Osteoblast (primary cell): ENCODE results near the gene TAT. TPM values are rescaled to one million over a fixed set of nuclear protein-coding genes. Genes with fewer than 3 reads are reported as not detected.

Experiments used
- DNase-seq: peaks from one replicate; pipeline ENCODE4 v3.0.0; 2011; ENCODE audit warnings: low spot score, mixed read lengths; ENCODE audit not compliant: insufficient read length; ENCODE audit errors: missing footprints
- H2AFZ ChIP-seq: 2 replicates; pipeline ENCODE4 v1.6.0; 2011; ENCODE audit warnings: mild to moderate bottlenecking, low read length
- H3K27ac ChIP-seq: 2 replicates; pipeline ENCODE4 v1.5.1; 2011; ENCODE audit warnings: mild to moderate bottlenecking, low read depth, low read length, moderate library complexity
- H3K27me3 ChIP-seq: 2 replicates; pipeline ENCODE4 v1.6.0; 2012; ENCODE audit warnings: mild to moderate bottlenecking, control low read depth, inconsistent platforms, low read length, moderate library complexity; ENCODE audit not compliant: insufficient read depth
- H3K36me3 ChIP-seq: 2 replicates; pipeline ENCODE4 v1.5.1; 2011; ENCODE audit warnings: mild to moderate bottlenecking, low read length, control low read depth, moderate library complexity; ENCODE audit not compliant: insufficient read depth
- H3K4me1 ChIP-seq: 2 replicates; pipeline ENCODE4 v1.5.1; 2011; ENCODE audit warnings: mild to moderate bottlenecking, low read length, control low read depth, moderate library complexity; ENCODE audit not compliant: insufficient read depth
- H3K4me2 ChIP-seq: 2 replicates; pipeline ENCODE4 v1.6.0; 2011; ENCODE audit warnings: mild to moderate bottlenecking, low read length; ENCODE audit not compliant: insufficient read depth
- H3K4me3 ChIP-seq: fragments of 200-600 bp; sonication (generic); 3 replicates; pipeline ENCODE4 v1.5.1; 2012; ENCODE audit warnings: mild to moderate bottlenecking, low read length, inconsistent platforms; ENCODE audit not compliant: insufficient read depth
- H3K79me2 ChIP-seq: 2 replicates; pipeline ENCODE4 v1.6.0; 2012; ENCODE audit warnings: mild to moderate bottlenecking, low read length, control low read depth, inconsistent platforms; ENCODE audit not compliant: insufficient read depth
- H3K9me3 ChIP-seq: 2 replicates; pipeline ENCODE4 v1.5.1; 2011; ENCODE audit warnings: low read depth, low read length, control low read depth
- H4K20me1 ChIP-seq: 2 replicates; pipeline ENCODE4 v1.6.0; 2012; ENCODE audit warnings: mild to moderate bottlenecking, low read length, control low read depth; ENCODE audit not compliant: insufficient read depth
- total RNA-seq: library from RNA; depleted of rRNA; stranded (reverse); fragments of >200 nt; gene quantifications from 2 replicates; pipeline ENCODE4 v1.2.3, GENCODE V29; 2012
- TF ChIP-seq, protein P1 (sequence below): IDR thresholded peaks from 2 replicates; pipeline ENCODE4 v1.5.1; 2011; ENCODE audit warnings: mild to moderate bottlenecking, low read depth, low read length, moderate library complexity; ENCODE audit errors: extremely low read depth

TAT gene
- total RNA-seq, 1 donor: under 0.01 TPM

DNA sequence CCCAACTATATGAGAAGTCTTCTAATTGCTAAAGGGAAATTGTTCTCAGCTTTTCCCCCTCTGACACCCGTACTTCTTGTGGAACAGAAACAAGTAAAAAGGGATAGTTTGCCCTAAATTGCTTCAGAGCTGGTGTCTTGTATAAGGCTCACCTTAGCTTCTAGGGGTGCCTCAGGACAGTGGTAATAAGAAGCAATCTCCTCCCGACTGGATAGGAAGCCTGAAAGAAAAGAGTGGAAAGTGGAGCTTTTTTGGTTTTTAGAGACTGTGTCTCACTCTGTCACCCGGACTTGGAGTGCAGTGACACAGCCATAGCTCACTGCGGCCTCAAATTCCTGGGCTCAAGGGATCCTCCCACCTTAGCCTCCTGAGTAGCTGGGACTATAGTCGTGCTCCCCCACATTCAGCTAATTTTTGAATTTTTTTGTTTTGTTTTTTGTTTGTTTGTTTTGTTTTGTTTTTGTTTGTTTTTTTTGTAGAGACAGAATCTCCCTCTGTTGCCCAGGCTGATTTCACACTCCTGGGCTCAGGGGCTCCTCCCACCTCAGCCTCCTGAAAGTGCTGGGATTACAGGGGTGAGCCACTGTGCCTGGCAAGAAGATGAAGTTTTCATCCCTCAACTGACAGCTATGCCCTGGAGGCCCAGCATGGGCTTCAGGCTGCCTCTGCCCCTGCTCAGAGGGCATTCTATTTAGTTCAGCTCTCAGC is 3.4 kb downstream of the TAT start:
- H3K4me2 ChIP-seq: no peak overlapping the region
- H3K4me1 ChIP-seq: no peaks in the 10 kb centered on the region
- no peaks in the 10 kb centered on the region for H3K9me3 ChIP-seq
- DNase-seq: no peak
- no peak overlapping the region for H3K27ac ChIP-seq
- no peak overlapping the region for H3K4me3 ChIP-seq
- TF ChIP-seq, protein P1, sequence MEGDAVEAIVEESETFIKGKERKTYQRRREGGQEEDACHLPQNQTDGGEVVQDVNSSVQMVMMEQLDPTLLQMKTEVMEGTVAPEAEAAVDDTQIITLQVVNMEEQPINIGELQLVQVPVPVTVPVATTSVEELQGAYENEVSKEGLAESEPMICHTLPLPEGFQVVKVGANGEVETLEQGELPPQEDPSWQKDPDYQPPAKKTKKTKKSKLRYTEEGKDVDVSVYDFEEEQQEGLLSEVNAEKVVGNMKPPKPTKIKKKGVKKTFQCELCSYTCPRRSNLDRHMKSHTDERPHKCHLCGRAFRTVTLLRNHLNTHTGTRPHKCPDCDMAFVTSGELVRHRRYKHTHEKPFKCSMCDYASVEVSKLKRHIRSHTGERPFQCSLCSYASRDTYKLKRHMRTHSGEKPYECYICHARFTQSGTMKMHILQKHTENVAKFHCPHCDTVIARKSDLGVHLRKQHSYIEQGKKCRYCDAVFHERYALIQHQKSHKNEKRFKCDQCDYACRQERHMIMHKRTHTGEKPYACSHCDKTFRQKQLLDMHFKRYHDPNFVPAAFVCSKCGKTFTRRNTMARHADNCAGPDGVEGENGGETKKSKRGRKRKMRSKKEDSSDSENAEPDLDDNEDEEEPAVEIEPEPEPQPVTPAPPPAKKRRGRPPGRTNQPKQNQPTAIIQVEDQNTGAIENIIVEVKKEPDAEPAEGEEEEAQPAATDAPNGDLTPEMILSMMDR: no peak
- no peaks in the 10 kb centered on the region for H4K20me1 ChIP-seq
- H3K79me2 ChIP-seq: no peaks in the 10 kb centered on the region
- H2AFZ ChIP-seq: no peak overlapping the region
- H3K27me3 ChIP-seq: peaks cover 15% of the 10 kb centered on the region
- H3K36me3 ChIP-seq: no peaks in the 10 kb centered on the region

DNA sequence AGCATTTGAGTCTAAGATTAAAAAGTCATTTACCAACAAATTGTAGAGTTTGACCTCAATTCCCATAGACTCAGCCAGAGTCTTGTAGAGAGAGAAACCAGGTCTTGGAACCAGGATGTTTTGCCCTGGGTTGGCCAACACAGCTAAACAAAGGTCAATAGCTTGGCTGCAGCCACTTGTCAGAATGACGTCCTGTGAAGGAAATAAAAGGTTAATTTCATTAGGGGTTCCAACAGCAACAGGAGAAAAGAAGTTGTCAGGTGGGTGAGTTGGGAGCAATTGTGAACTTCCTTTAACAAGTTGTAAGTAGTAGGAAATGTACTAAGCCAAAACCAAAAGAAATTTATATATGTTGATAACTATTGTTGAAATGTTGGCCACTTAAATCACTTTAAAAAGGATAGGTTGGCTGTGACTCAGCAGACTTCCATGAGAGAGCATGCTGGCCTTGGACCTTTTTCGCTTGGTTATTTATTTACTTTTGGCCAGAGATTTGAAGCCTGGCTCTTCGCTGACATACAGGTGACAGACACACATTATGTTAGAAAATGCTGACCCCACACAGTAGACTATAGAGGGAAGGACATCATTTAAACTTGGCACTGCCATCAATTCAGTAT is 4.3 kb downstream of the TAT start:
- Histone ChIP-seq H2AFZ (no peak overlapping the region), H3K27me3 (peaks cover 15% of the 10 kb centered on the region), H3K36me3 (no peaks in the 10 kb centered on the region), H3K4me1 (no peaks in the 10 kb centered on the region), H3K27ac (no peak overlapping the region), H3K4me2 (no peak overlapping the region), H3K79me2 (no peaks in the 10 kb centered on the region), H4K20me1 (no peaks in the 10 kb centered on the region), H3K4me3 (no peak overlapping the region), H3K9me3 (no peaks in the 10 kb centered on the region)
- TF ChIP-seq, protein P1: no peak
- no peak for DNase-seq

DNA sequence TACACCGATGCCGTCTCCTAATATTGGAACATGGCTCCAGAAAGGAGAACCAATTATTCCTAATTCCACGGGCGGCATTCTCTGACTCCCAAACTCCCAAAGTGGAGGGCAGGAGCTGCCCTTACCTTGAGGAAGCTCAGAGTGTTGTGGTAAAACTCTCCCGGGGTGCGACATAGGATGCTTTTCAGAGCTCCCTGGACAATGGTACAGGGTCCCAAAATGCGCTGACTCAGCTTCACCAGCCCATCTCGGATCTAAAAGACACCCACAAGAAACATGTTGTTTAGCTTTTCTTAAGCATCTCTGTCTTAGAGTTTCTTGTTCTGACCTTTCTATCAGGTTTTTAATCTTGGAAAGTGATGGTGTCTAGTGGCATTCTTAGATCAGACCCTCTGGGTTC is 6.7 kb downstream of the TAT start:
- H3K9me3 ChIP-seq: no peaks in the 10 kb centered on the region
- H3K79me2 ChIP-seq: no peaks in the 10 kb centered on the region
- DNase-seq: no peak
- no peak overlapping the region for H3K4me3 ChIP-seq
- no peak overlapping the region for H2AFZ ChIP-seq
- H3K27ac ChIP-seq: no peak overlapping the region
- TF ChIP-seq, protein P1: no peak
- peaks cover 4% of the 10 kb centered on the region for H3K27me3 ChIP-seq
- H3K4me1 ChIP-seq: no peaks in the 10 kb centered on the region
- H3K4me2 ChIP-seq: no peak overlapping the region
- H3K36me3 ChIP-seq: no peaks in the 10 kb centered on the region
- H4K20me1 ChIP-seq: no peaks in the 10 kb centered on the region

DNA sequence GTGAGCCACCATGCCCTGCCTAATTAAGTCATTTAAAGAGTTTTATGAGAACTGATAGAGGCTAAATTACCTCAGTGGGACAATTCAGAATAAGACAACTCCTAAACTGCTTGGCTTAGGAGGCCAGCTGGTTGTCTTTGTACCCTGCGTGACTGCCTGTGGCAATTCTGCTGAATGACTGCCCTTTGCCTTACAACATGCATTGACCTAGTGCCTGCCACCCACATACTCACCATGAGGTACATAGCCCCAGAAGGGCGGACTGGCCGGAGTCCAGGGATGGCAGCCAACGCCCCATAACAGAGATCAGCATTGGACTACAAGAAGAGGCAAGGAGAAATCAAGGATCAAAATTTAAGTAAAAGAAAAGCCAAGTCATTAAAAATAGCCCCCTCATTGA is 7.3 kb downstream of the TAT start:
- no peak overlapping the region for H3K4me2 ChIP-seq
- peaks cover under 1% of the 10 kb centered on the region for H3K4me1 ChIP-seq

More for the DNA sequence above, 7.3 kb downstream of the TAT start:
- Histone ChIP-seq H3K79me2 (no peaks in the 10 kb centered on the region), H3K4me3 (no peak overlapping the region), H3K27me3 (peaks cover 4% of the 10 kb centered on the region), H3K9me3 (no peaks in the 10 kb centered on the region), H4K20me1 (no peaks in the 10 kb centered on the region), H3K27ac (no peak overlapping the region), H2AFZ (no peak overlapping the region), H3K36me3 (no peaks in the 10 kb centered on the region)
- TF ChIP-seq, protein P1: no peak
- DNase-seq: no peak
